HL-60 (cell line): Measurements from ENCODE around the gene CERT1.
"Not testable (repeated sequence)": the region's sequence is repeated elsewhere in the genome, so short reads cannot be mapped to it uniquely, and the experiment has no call there.

Experiments
- DNase-seq, 2 experiments: peaks; one replicate each; pipeline ENCODE4 v3.0.0-alpha.2; 2010 to 2020; ENCODE audit warnings: low read depth in 1 of 2, low spot score in 1 of 2
- H3K27ac ChIP-seq: fragments of 250-450 bp; sonication (Bioruptor Pico); replicated peaks from 2 replicates; pipeline ENCODE4 v1.5.1; 2020; ENCODE audit warnings: mild to moderate bottlenecking, moderate library complexity
- H3K27me3 ChIP-seq: fragments of 250-450 bp; sonication (Bioruptor Pico); 2 replicates; pipeline ENCODE4 v1.5.1; 2021; ENCODE audit warnings: mild to moderate bottlenecking, moderate library complexity; ENCODE audit not compliant: insufficient read depth, poor library complexity, severe bottlenecking
- H3K4me3 ChIP-seq: replicated peaks from 2 replicates; pipeline ENCODE4 v1.5.1; 2011; ENCODE audit warnings: mild to moderate bottlenecking, control low read depth, low read length; ENCODE audit not compliant: insufficient read depth
- CTCF ChIP-seq: IDR thresholded peaks from one replicate; pipeline ENCODE4 v1.5.1; 2011; ENCODE audit warnings: low read length, control low read depth, inconsistent platforms; ENCODE audit not compliant: insufficient read depth
- GABPA ChIP-seq: IDR thresholded peaks from 2 replicates; pipeline ENCODE4 v1.6.1; 2012; ENCODE audit warnings: low read depth
- POLR2AphosphoS5 ChIP-seq: IDR thresholded peaks from 2 replicates; pipeline ENCODE4 v1.6.1; 2012; ENCODE audit warnings: low read depth
- REST ChIP-seq: IDR thresholded peaks from 2 replicates; pipeline ENCODE4 v1.6.1; 2012; ENCODE audit warnings: low read depth; ENCODE audit not compliant: insufficient replicate concordance
- SPI1 ChIP-seq: IDR thresholded peaks from 2 replicates; pipeline ENCODE4 v1.6.1; 2012; ENCODE audit warnings: low read depth, mild to moderate bottlenecking, borderline replicate concordance

CERT1 gene

GRCh38 chr5:75536147-75536546 is 24.7 kb upstream of the CERT1 start:
- H3K4me3 ChIP-seq, result no peak overlapping the region
- H3K27me3 ChIP-seq, result no peaks in the 10 kb centered on the region
- DNase-seq, result peak; percentile 15 to 19
- H3K27ac ChIP-seq, result no peak overlapping the region
- no peak for TF ChIP-seq SPI1
- no peak for TF ChIP-seq GABPA

GRCh38 chr5:75534734-75535133 is 23.3 kb upstream of the CERT1 start:
- no peaks in the 10 kb centered on the region for H3K27me3 ChIP-seq
- H3K27ac ChIP-seq, result no peak overlapping the region
- no peak overlapping the region for H3K4me3 ChIP-seq
- no peak for DNase-seq
- TF ChIP-seq POLR2AphosphoS5, result no peak
- no peak for TF ChIP-seq REST
- no peak for TF ChIP-seq GABPA
- TF ChIP-seq CTCF, result no peak
- no peak for TF ChIP-seq SPI1

GRCh38 chr5:75533716-75534115 is 22.3 kb upstream of the CERT1 start:
- H3K4me3 ChIP-seq, H3K27ac ChIP-seq, DNase-seq, H3K27me3 ChIP-seq: not testable (repeated sequence)

- TF ChIP-seq CTCF (no peak), SPI1 (no peak), POLR2AphosphoS5 (no peak), GABPA (no peak), REST (no peak)
- DNase-seq, result no peak
- Histone ChIP-seq H3K27ac (no peak overlapping the region), H3K27me3 (no peaks in the 10 kb centered on the region), H3K4me3 (no peak overlapping the region)
These were observed 20.8 kb upstream of the CERT1 start for GRCh38 chr5:75532190-75532589.

- no peaks in the 10 kb centered on the region for H3K27me3 ChIP-seq
- H3K27ac ChIP-seq, result no peak overlapping the region
- no peak for TF ChIP-seq GABPA
- TF ChIP-seq REST, result no peak
- TF ChIP-seq POLR2AphosphoS5, result no peak
- no peak for TF ChIP-seq SPI1
- no peak for TF ChIP-seq CTCF
- no peak overlapping the region for H3K4me3 ChIP-seq
- no peak for DNase-seq
These were observed 17.8 kb upstream of the CERT1 start for GRCh38 chr5:75529185-75529584.
